IMR-90 (cell line): ENCODE results near the gene DISC1. TPM values are rescaled to one million over a fixed set of nuclear protein-coding genes. Genes with fewer than 3 reads are reported as not detected.

Experiments
- ATAC-seq: fragments of 200-7000 bp; cut with Tn5 transposase; 2 replicates; pipeline ENCODE4 v1.9.1; 2020; ENCODE audit warnings: low read depth, mild to moderate bottlenecking, moderate library complexity
- BruUV-seq: library from RNA; stranded (reverse); fragments of 400-500 nt; replicated peaks from 2 replicates; lab custom pipeline; 2021; lab: Mats Ljungman, UMichigan
- CTCF ChIA-PET: fragments of 300-600 bp; formaldehyde crosslinking; extraction: SDS; loops from one replicate; lab custom pipeline; 2021; ENCODE audit warnings: antibody characterized with exemption; lab: Yijun Ruan, JAX
- POLR2A ChIA-PET: fragments of 300-600 bp; sonication (Branson Sonifier 250); formaldehyde crosslinking; loops from one replicate; lab custom pipeline; 2022; ENCODE audit warnings: antibody characterized with exemption; ENCODE audit not compliant: unreplicated experiment; lab: Charles Lee
- DNase-seq: peaks from one replicate; pipeline ENCODE4 v3.0.0; 2013
- H2AFZ ChIP-seq: replicated peaks from 2 replicates; pipeline ENCODE3; 2013; ENCODE audit warnings: low read length, mild to moderate bottlenecking; ENCODE audit not compliant: poor library complexity
- H2AK5ac ChIP-seq: 2 replicates; pipeline ENCODE4 v1.6.1; 2013; ENCODE audit warnings: low read depth, low read length, inconsistent platforms
- H2AK9ac ChIP-seq: replicated peaks from 2 replicates; pipeline ENCODE3; 2013; ENCODE audit warnings: mild to moderate bottlenecking, low read depth, low read length, moderate library complexity; ENCODE audit not compliant: poor library complexity
- H2BK120ac ChIP-seq: 2 replicates; pipeline ENCODE4 v1.6.1; 2013; ENCODE audit warnings: low read depth, low read length, inconsistent platforms
- H2BK15ac ChIP-seq: 3 replicates; pipeline ENCODE4 v1.6.1; 2013; ENCODE audit warnings: low read depth, low read length, inconsistent platforms
- H2BK20ac ChIP-seq: 2 replicates; pipeline ENCODE4 v1.6.1; 2013; ENCODE audit warnings: low read depth, mild to moderate bottlenecking, inconsistent platforms, low read length, moderate library complexity
- H2BK5ac ChIP-seq: 2 replicates; pipeline ENCODE4 v1.6.1; 2013; ENCODE audit warnings: mild to moderate bottlenecking, low read depth, low read length, inconsistent platforms; ENCODE audit not compliant: poor library complexity, severe bottlenecking
- H3K14ac ChIP-seq: replicated peaks from 2 replicates; pipeline ENCODE4 v1.6.1; 2013; ENCODE audit warnings: low read depth, low read length, inconsistent platforms
- H3K18ac ChIP-seq: 2 replicates; pipeline ENCODE4 v1.6.1; 2013; ENCODE audit warnings: low read depth, low read length, control low read depth
- H3K23ac ChIP-seq: 2 replicates; pipeline ENCODE4 v1.6.1; 2013; ENCODE audit warnings: low read depth, low read length, inconsistent platforms
- H3K27ac ChIP-seq: 2 replicates; pipeline ENCODE4 v1.5.1; 2013; ENCODE audit warnings: mild to moderate bottlenecking, control low read depth, low read length; ENCODE audit not compliant: insufficient read depth
- H3K27me3 ChIP-seq: 2 replicates; pipeline ENCODE4 v1.6.1; 2013; ENCODE audit warnings: low read length; ENCODE audit not compliant: control insufficient read depth, insufficient read depth
- H3K36me3 ChIP-seq: 2 replicates; pipeline ENCODE4 v1.6.1; 2013; ENCODE audit warnings: low read length, mixed read lengths; ENCODE audit not compliant: control insufficient read depth, insufficient read depth
- H3K4ac ChIP-seq: 2 replicates; pipeline ENCODE4 v1.6.1; 2013; ENCODE audit warnings: low read depth, low read length, inconsistent platforms
- H3K4me1 ChIP-seq: 2 replicates; pipeline ENCODE4 v1.6.1; 2013; ENCODE audit warnings: low read length, mixed read lengths; ENCODE audit not compliant: control insufficient read depth, insufficient read depth
- H3K4me2 ChIP-seq: 2 replicates; pipeline ENCODE4 v1.6.1; 2013; ENCODE audit warnings: low read depth, mild to moderate bottlenecking, control low read depth, low read length, moderate library complexity
- H3K4me3 ChIP-seq: 2 replicates; pipeline ENCODE4 v1.5.1; 2013; ENCODE audit warnings: low read depth, mild to moderate bottlenecking, control low read depth, low read length, moderate library complexity; ENCODE audit not compliant: insufficient read depth
- H3K56ac ChIP-seq: 2 replicates; pipeline ENCODE4 v1.6.1; 2013; ENCODE audit warnings: low read length, inconsistent platforms; ENCODE audit not compliant: insufficient read depth; ENCODE audit errors: extremely low read depth
- H3K79me1 ChIP-seq, 2 experiments: 2 replicates each; pipeline ENCODE4 v1.6.1; 2013; ENCODE audit warnings: low read length in 2 of 2, inconsistent platforms in 1 of 2, low read depth in 1 of 2
- H3K9ac ChIP-seq: 2 replicates; pipeline ENCODE4 v1.6.1; 2013; ENCODE audit warnings: low read depth, low read length, control low read depth
- H3K9me1 ChIP-seq: 2 replicates; pipeline ENCODE4 v1.6.1; 2013; ENCODE audit warnings: low read length, inconsistent platforms; ENCODE audit not compliant: insufficient read depth
- H3K9me3 ChIP-seq: 2 replicates; pipeline ENCODE4 v1.6.1; 2013; ENCODE audit warnings: low read length; ENCODE audit not compliant: control insufficient read depth, insufficient read depth
- H4K20me1 ChIP-seq: 2 replicates; pipeline ENCODE4 v1.6.1; 2013; ENCODE audit warnings: low read length, inconsistent platforms; ENCODE audit not compliant: insufficient read depth
- H4K5ac ChIP-seq: 2 replicates; pipeline ENCODE4 v1.6.1; 2013; ENCODE audit warnings: mild to moderate bottlenecking, low read depth, low read length, control low read depth
- H4K8ac ChIP-seq, 2 experiments: 2 replicates each; pipeline ENCODE4 v1.6.1; 2013; ENCODE audit warnings: low read depth in 2 of 2, low read length in 2 of 2, control low read depth in 1 of 2, inconsistent platforms in 1 of 2
- H4K91ac ChIP-seq: 2 replicates; pipeline ENCODE4 v1.6.1; 2013; ENCODE audit warnings: low read depth, low read length, inconsistent platforms; ENCODE audit not compliant: insufficient read depth
- BHLHE40 ChIP-seq: fragments of 150-350 bp; IDR thresholded peaks from 2 replicates; pipeline ENCODE4 v1.6.1; 2016; ENCODE audit warnings: mild to moderate bottlenecking, low read depth, low read length
- CEBPB ChIP-seq: IDR thresholded peaks from 2 replicates; pipeline ENCODE4 v1.6.1; 2012; ENCODE audit warnings: low read depth, low read length, improper control_type of control experiment
- CHD1 ChIP-seq: IDR thresholded peaks from 2 replicates; pipeline ENCODE4 v1.6.1; 2012; ENCODE audit warnings: low read depth, low read length, improper control_type of control experiment
- CTCF ChIP-seq: conservative IDR thresholded peaks from 2 replicates; pipeline ENCODE4 v1.5.1; 2012; ENCODE audit warnings: mild to moderate bottlenecking, low read depth, low read length, improper control_type of control experiment
- FOS ChIP-seq: fragments of 150-350 bp; IDR thresholded peaks from 2 replicates; pipeline ENCODE4 v1.6.1; 2016; ENCODE audit warnings: low read depth, low read length
- MAFK ChIP-seq: IDR thresholded peaks from 2 replicates; pipeline ENCODE4 v1.6.1; 2012; ENCODE audit warnings: low read depth, low read length, improper control_type of control experiment
- MAZ ChIP-seq: IDR thresholded peaks from 2 replicates; pipeline ENCODE4 v1.6.1; 2012; ENCODE audit warnings: low read depth, mild to moderate bottlenecking, low read length, improper control_type of control experiment, moderate library complexity, borderline replicate concordance
- MXI1 ChIP-seq: IDR thresholded peaks from 2 replicates; pipeline ENCODE4 v1.6.1; 2012; ENCODE audit warnings: low read depth, mild to moderate bottlenecking, low read length, moderate library complexity, borderline replicate concordance
- NFE2L2 ChIP-seq: fragments of 150-350 bp; IDR thresholded peaks from 2 replicates; pipeline ENCODE4 v1.6.1; 2016; ENCODE audit warnings: low read depth, mild to moderate bottlenecking, low read length
- POLR2A ChIP-seq: IDR thresholded peaks from 2 replicates; pipeline ENCODE4 v1.6.1; 2012; ENCODE audit warnings: mild to moderate bottlenecking, low read depth, low read length
- RAD21 ChIP-seq: IDR thresholded peaks from 2 replicates; pipeline ENCODE4 v1.6.1; 2012; ENCODE audit warnings: low read length, improper control_type of control experiment
- RCOR1 ChIP-seq: IDR thresholded peaks from 2 replicates; pipeline ENCODE4 v1.6.1; 2012; ENCODE audit warnings: mild to moderate bottlenecking, low read length, improper control_type of control experiment; ENCODE audit not compliant: insufficient replicate concordance
- RFX5 ChIP-seq: IDR thresholded peaks from 2 replicates; pipeline ENCODE4 v1.8.0; 2012; ENCODE audit warnings: low read depth, mild to moderate bottlenecking, low read length, moderate library complexity
- SMC3 ChIP-seq: fragments of 150-350 bp; IDR thresholded peaks from 2 replicates; pipeline ENCODE4 v1.6.1; 2016; ENCODE audit warnings: low read depth, mild to moderate bottlenecking, antibody characterized with exemption, low read length, moderate library complexity
- USF2 ChIP-seq: fragments of 150-350 bp; IDR thresholded peaks from 2 replicates; pipeline ENCODE4 v1.6.1; 2017; ENCODE audit warnings: mild to moderate bottlenecking, antibody characterized with exemption, low read length, low read depth
- WGBS, 2 experiments: methylation state at CpG; one replicate each; pipeline versions ENCODE4 v1.1.5 to v1.1.7; 2013; ENCODE audit warnings: missing lambda C conversion rate in 2 of 2; ENCODE audit not compliant: insufficient read length in 1 of 2; ENCODE audit errors: extremely low coverage in 2 of 2; 5-methylcytosine and 5-hydroxymethylcytosine counted together
- dilution Hi-C: fragments of 300-500 bp; cut with HindIII; formaldehyde crosslinking; loops from one replicate; pipeline ENCODE4 v1.14.3; 2018; ENCODE audit warnings: low sequenced_read_pairs; ENCODE audit not compliant: unreplicated experiment
- in situ Hi-C: fragments of 300-500 bp; cut with MboI; formaldehyde crosslinking; loops from 3 replicates; pipeline ENCODE4 v1.14.3; 2019; ENCODE audit warnings: low sequenced_read_pairs, inconsistent platforms, mixed read lengths
- intact Hi-C: fragments of 100-400 bp; cut with micrococcal nuclease; formaldehyde crosslinking; loops from 2 replicates; pipeline ENCODE4 v1.10.0; 2022
- polyA plus RNA-seq, 3 experiments: library from polyadenylated mRNA; depleted of rRNA; stranded (reverse); fragments of >200 nt; gene quantifications; 2 replicates each; pipeline ENCODE4 v1.2.3, GENCODE V29; 2012; ENCODE audit warnings: low replicate concordance in 1 of 3
- total RNA-seq: library from RNA; depleted of rRNA; stranded (reverse); fragments of >200 nt; gene quantifications from 2 replicates; pipeline ENCODE4 v1.2.3, GENCODE V29; 2012

DISC1 gene
- total and polyA plus RNA-seq, 2 of the 4 experiments (the other 2 are of a cell fraction): 2.2 to 7.0 TPM

- Histone ChIP-seq H4K20me1 (no peaks in the 10 kb centered on the region), H3K4me2 (no peak overlapping the region), H3K4me3 (no peak overlapping the region), H4K8ac (no peak overlapping the region), H3K36me3 (no peaks in the 10 kb centered on the region), H2AK5ac (no peak overlapping the region), H4K91ac (no peak overlapping the region), H2BK5ac (no peak overlapping the region), H2BK20ac (no peak overlapping the region), H2BK120ac (no peak overlapping the region), H3K14ac (no peak overlapping the region), H3K27ac (no peak overlapping the region), H3K9ac (no peak overlapping the region), H3K4me1 (no peaks in the 10 kb centered on the region; the same call in 1 of the 2 replicates), H3K9me3 (peaks cover 3% of the 10 kb centered on the region; the same call in 1 of the 2 replicates), H2AK9ac (no peak overlapping the region), H3K4ac (no peak overlapping the region), H2BK15ac (no peak overlapping the region), H3K27me3 (no peaks in the 10 kb centered on the region), H4K5ac (no peak overlapping the region), H2AFZ (no peak overlapping the region), H3K79me1 (no peaks in the 10 kb centered on the region), H3K18ac (no peak overlapping the region), H3K9me1 (peaks cover 2% of the 10 kb centered on the region; the same call in 1 of the 2 replicates), H3K56ac (no peak overlapping the region), H3K23ac (no peak overlapping the region)
- TF ChIP-seq CHD1 (no peak), CTCF (no peak), RFX5 (no peak), CEBPB (no peak), MAZ (no peak), MAFK (no peak), MXI1 (no peak), FOS (no peak), RAD21 (no peak), NFE2L2 (no peak), RCOR1 (no peak), POLR2A (no peak), USF2 (no peak), BHLHE40 (no peak), SMC3 (no peak)
- CTCF ChIA-PET: no interaction called here
- no peak for DNase-seq
- no peak for ATAC-seq
- dilution Hi-C loops: no loop called here
- BruUV-seq: no TSS peak
- intact Hi-C loops: no loop called here
- in situ Hi-C loops: no loop called here
- 100% methylated on average over 3 of the region's 6 CpGs; no CpG with 5 or more reads in 1 of the 2 experiments for WGBS, 2 experiments
- POLR2A ChIA-PET: no interaction called here
Observed at GRCh38 chr1:231810415-231810814, 183.8 kb downstream of the DISC1 start.
